HepG2 (cell line): Measurements from ENCODE around the gene NDUFS6. TPM values are rescaled to one million over a fixed set of nuclear protein-coding genes. Genes with fewer than 3 reads are reported as not detected.

Source experiments
- ATAC-seq: fragments of 200-7000 bp; cut with Tn5 transposase; 3 replicates; pipeline ENCODE4 v1.9.1; 2020; ENCODE audit warnings: mild to moderate bottlenecking, moderate library complexity
- BruUV-seq: library from RNA; stranded (reverse); fragments of 400-500 nt; replicated peaks from 2 replicates; lab custom pipeline; 2021; lab: Mats Ljungman, UMichigan
- CTCF ChIA-PET: fragments of 300-600 bp; formaldehyde crosslinking; extraction: SDS; loops from one replicate; lab custom pipeline; 2021; ENCODE audit warnings: low total read pairs, inconsistent platforms, low intra/inter-chr PET ratio; lab: Yijun Ruan, JAX
- POLR2A ChIA-PET: fragments of 350-600 bp; sonication (Branson Sonifier 250); formaldehyde crosslinking; loops from one replicate; lab custom pipeline; 2020; ENCODE audit warnings: antibody characterized with exemption, inconsistent platforms; lab: Yijun Ruan, JAX
- DNase-seq: peaks from one replicate; pipeline ENCODE4 v3.0.0-alpha.2; 2015; ENCODE audit warnings: low spot score
- FAIRE-seq: peaks from 3 replicates; lab custom pipeline; 2011; peaks lifted over from hg19 to GRCh38; lab: Jason Lieb, UNC
- H2AFZ ChIP-seq: one replicate; pipeline ENCODE4 v1.6.1; 2011; ENCODE audit warnings: low read length, inconsistent platforms
- H3K27ac ChIP-seq: fragments of 300-600 bp; 3 replicates; pipeline ENCODE4 v1.8.0; 2011; ENCODE audit warnings: mixed run types, mild to moderate bottlenecking, mixed read lengths, low read length, inconsistent platforms; ENCODE audit not compliant: insufficient read depth; ENCODE audit errors: extremely low read length
- H3K27me3 ChIP-seq, 2 experiments: fragments of 200-600 bp in 1 of 2; 2 replicates in 1 of 2; 3 replicates in 1 of 2; pipeline versions ENCODE4 v1.6.0 to v1.8.0; 2011; ENCODE audit warnings: low read length in 2 of 2, mild to moderate bottlenecking in 2 of 2, moderate library complexity in 2 of 2, inconsistent platforms in 1 of 2; ENCODE audit not compliant: insufficient read depth in 2 of 2, control insufficient read depth in 1 of 2
- H3K36me3 ChIP-seq, 2 experiments: fragments of 200-600 bp in 1 of 2; replicated peaks in 1 of 2; 2 replicates in 1 of 2; 3 replicates in 1 of 2; pipeline versions ENCODE4 v1.5.1 to v1.8.0; 2011; ENCODE audit warnings: low read length in 2 of 2, inconsistent platforms in 1 of 2; ENCODE audit not compliant: insufficient read depth in 2 of 2, control insufficient read depth in 1 of 2
- H3K4me1 ChIP-seq: 2 replicates; pipeline ENCODE4 v1.5.1; 2012; ENCODE audit warnings: low read length, inconsistent platforms; ENCODE audit not compliant: insufficient read depth
- H3K4me2 ChIP-seq: 2 replicates; pipeline ENCODE4 v1.6.0; 2011; ENCODE audit warnings: low read depth, low read length, inconsistent platforms
- H3K4me3 ChIP-seq, 3 experiments: fragments of 200-600 bp in 1 of 3; sonication (generic), shearing (Covaris generic) in 1 of 3; replicated peaks in 1 of 3; 2 replicates each; pipeline ENCODE4 v1.5.1; 2011 to 2016; ENCODE audit warnings: low read length in 3 of 3, inconsistent platforms in 2 of 3, low read depth in 2 of 3, mild to moderate bottlenecking in 2 of 3, control low read depth in 1 of 3, mixed read lengths in 1 of 3; ENCODE audit not compliant: insufficient read depth in 1 of 3
- H3K79me2 ChIP-seq: one replicate; pipeline ENCODE4 v1.6.1; 2011; ENCODE audit warnings: low read length, inconsistent platforms; ENCODE audit not compliant: insufficient read depth
- H3K9ac ChIP-seq: 2 replicates; pipeline ENCODE4 v1.6.0; 2011; ENCODE audit warnings: mild to moderate bottlenecking, low read depth, low read length, inconsistent platforms; ENCODE audit not compliant: insufficient read depth
- H3K9me3 ChIP-seq: 2 replicates; pipeline ENCODE4 v1.5.1; 2012; ENCODE audit warnings: mild to moderate bottlenecking, low read length
- H4K20me1 ChIP-seq: 2 replicates; pipeline ENCODE4 v1.6.0; 2011; ENCODE audit warnings: inconsistent platforms, mild to moderate bottlenecking, low read length, moderate library complexity; ENCODE audit not compliant: insufficient read depth
- ARNT2 ChIP-seq: sonication (generic); formaldehyde crosslinking; IDR thresholded peaks from 2 replicates; pipeline ENCODE4 v1.8.0; 2022; ENCODE audit warnings: mild to moderate bottlenecking, low read depth, missing genetic modification reagents, moderate library complexity
- CEBPG ChIP-seq: IDR thresholded peaks from 2 replicates; pipeline ENCODE4 v1.6.1; 2016
- DNMT3B ChIP-seq: conservative IDR thresholded peaks from 2 replicates; pipeline ENCODE4 v1.6.1; 2016; ENCODE audit warnings: missing biosample characterization, control low read depth
- HNRNPH1 ChIP-seq: fragments of 200-400 bp; formaldehyde crosslinking; optimal IDR thresholded peaks from 2 replicates; pipeline ENCODE3; 2017; ENCODE audit warnings: mild to moderate bottlenecking, low read depth, low read length
- KLF6 ChIP-seq: IDR thresholded peaks from 2 replicates; pipeline ENCODE4 v1.8.0; 2016; ENCODE audit warnings: missing biosample characterization, missing genetic modification reagents
- ZNF225 ChIP-seq: sonication (generic); formaldehyde crosslinking; IDR thresholded peaks from 2 replicates; pipeline ENCODE4 v1.4.0; 2020; ENCODE audit warnings: mild to moderate bottlenecking, missing genetic modification reagents
- ZNF672 ChIP-seq: sonication (generic); formaldehyde crosslinking; IDR thresholded peaks from 2 replicates; pipeline ENCODE4 v1.8.1; 2022; ENCODE audit warnings: missing genetic modification reagents
- ZNF777 ChIP-seq: sonication (generic); formaldehyde crosslinking; IDR thresholded peaks from 2 replicates; pipeline ENCODE4 v1.4.0; 2020; ENCODE audit warnings: missing genetic modification reagents
- ZNF788 ChIP-seq: sonication (generic); formaldehyde crosslinking; IDR thresholded peaks from 2 replicates; pipeline ENCODE4 v1.5.0; 2020; ENCODE audit warnings: mild to moderate bottlenecking, missing genetic modification reagents, borderline replicate concordance
- ZNF816 ChIP-seq: sonication (generic); formaldehyde crosslinking; IDR thresholded peaks from 2 replicates; pipeline ENCODE4 v1.8.0; 2022; ENCODE audit warnings: missing genetic modification reagents, mild to moderate bottlenecking, borderline replicate concordance
- ZNF839 ChIP-seq: sonication (generic); formaldehyde crosslinking; IDR thresholded peaks from 2 replicates; pipeline ENCODE4 v1.4.0; 2020; ENCODE audit warnings: missing genetic modification reagents, mild to moderate bottlenecking, borderline replicate concordance
- WGBS: methylation state at CpG from one replicate; pipeline ENCODE4 v1.1.6; 2017; ENCODE audit warnings: low lambda C conversion rate; 5-methylcytosine and 5-hydroxymethylcytosine counted together
- in situ Hi-C: cut with HindIII; loops from 2 replicates; pipeline ENCODE4 v1.10.0; 2017; ENCODE audit warnings: low pct_unique_long_range_greater_than_20kb; ENCODE audit not compliant: extremely low pct_ligation_motif_present
- intact Hi-C: fragments of 100-400 bp; cut with micrococcal nuclease; formaldehyde crosslinking; loops from one replicate; pipeline ENCODE4 v1.10.0; 2022; ENCODE audit not compliant: unreplicated experiment
- polyA plus RNA-seq, 8 experiments: library from polyadenylated mRNA; depleted of rRNA in 3 of 8; stranded (reverse) in 7 of 8; unstranded in 1 of 8; fragments of >200 nt; fragmentation: Illumina TruSeq in 4 of 8; extraction: Trizol in 4 of 8; gene quantifications; 2 replicates each; pipeline versions ENCODE4 v1.2.1 to v1.2.3, GENCODE V29; 2011 to 2016; ENCODE audit warnings: low read depth in 4 of 8, missing spikeins in 1 of 8, mixed read lengths in 1 of 8; ENCODE audit not compliant: insufficient read depth in 1 of 8
- total RNA-seq, 5 experiments: library from RNA; depleted of rRNA; stranded (reverse); fragments of >200 nt; fragmentation: Illumina TruSeq; extraction: Trizol; gene quantifications; 2 replicates each; pipeline ENCODE4 v1.2.3, GENCODE V29; 2016; ENCODE audit warnings: low read depth in 1 of 5
- TF ChIP-seq, protein P1 (sequence below): sonication (generic); formaldehyde crosslinking; IDR thresholded peaks from 2 replicates; pipeline ENCODE4 v1.5.1; 2020; ENCODE audit warnings: mild to moderate bottlenecking, missing genetic modification reagents, moderate library complexity
- TF ChIP-seq, protein P2 (sequence below): sonication (generic); formaldehyde crosslinking; IDR thresholded peaks from 2 replicates; pipeline ENCODE4 v1.5.0; 2020; ENCODE audit warnings: missing genetic modification reagents
- TF ChIP-seq, protein P3 (sequence below): sonication (generic); formaldehyde crosslinking; IDR thresholded peaks from 2 replicates; pipeline ENCODE4 v1.4.0; 2020; ENCODE audit warnings: missing genetic modification reagents

Gene NDUFS6
- total and polyA plus RNA-seq, 2 of the 13 experiments (the other 11 are each of a cell fraction or from before 2014, with no cell fraction given): 23.7 to 50.4 TPM

DNA sequence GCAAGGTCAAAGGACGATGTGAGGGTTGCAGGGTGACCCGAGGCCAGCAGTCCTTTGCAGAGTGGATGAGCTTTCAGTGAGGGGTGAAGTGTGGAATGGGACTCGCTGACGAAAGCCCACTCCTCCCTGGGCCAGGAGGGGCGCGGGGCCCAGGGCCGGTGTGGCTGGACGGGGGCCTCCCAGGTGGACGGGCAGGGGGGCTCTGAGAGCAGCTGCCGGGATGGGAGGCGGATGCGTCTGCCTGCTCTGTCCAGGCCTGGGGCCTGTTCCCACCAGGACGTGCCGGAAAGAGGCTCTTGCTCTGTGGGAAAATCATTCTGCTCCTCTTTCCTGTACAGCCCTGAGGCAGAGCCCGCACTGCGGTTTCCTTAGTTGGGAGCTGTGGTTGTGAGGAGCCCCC lies 57.2 kb downstream of the NDUFS6 start:
- H3K27me3 ChIP-seq: peaks cover 7 to 50% of the 10 kb centered on the region in 2 experiments; a peak in 4 of 5 replicates
- H3K4me2 ChIP-seq: no peak overlapping the region
- H3K9me3 ChIP-seq: no peaks in the 10 kb centered on the region
- TF ChIP-seq, protein P1, sequence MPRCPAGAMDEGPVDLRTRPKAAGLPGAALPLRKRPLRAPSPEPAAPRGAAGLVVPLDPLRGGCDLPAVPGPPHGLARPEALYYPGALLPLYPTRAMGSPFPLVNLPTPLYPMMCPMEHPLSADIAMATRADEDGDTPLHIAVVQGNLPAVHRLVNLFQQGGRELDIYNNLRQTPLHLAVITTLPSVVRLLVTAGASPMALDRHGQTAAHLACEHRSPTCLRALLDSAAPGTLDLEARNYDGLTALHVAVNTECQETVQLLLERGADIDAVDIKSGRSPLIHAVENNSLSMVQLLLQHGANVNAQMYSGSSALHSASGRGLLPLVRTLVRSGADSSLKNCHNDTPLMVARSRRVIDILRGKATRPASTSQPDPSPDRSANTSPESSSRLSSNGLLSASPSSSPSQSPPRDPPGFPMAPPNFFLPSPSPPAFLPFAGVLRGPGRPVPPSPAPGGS (CRISPR knock-in tag): no peak
- TF ChIP-seq ZNF788 (CRISPR knock-in tag) (no peak), ZNF672 (CRISPR knock-in tag) (no peak)
- no peak for ATAC-seq
- H3K79me2 ChIP-seq: no peaks in the 10 kb centered on the region
- H3K27ac ChIP-seq: no peak overlapping the region
- no peak for FAIRE-seq
- no peak overlapping the region for H3K9ac ChIP-seq
- H3K4me1 ChIP-seq: no peaks in the 10 kb centered on the region; the same call in 1 of the 2 replicates
- ChIA-PET POLR2A (no interaction called here), CTCF (no interaction called here)
- in situ Hi-C loops (no loop called here), intact Hi-C loops (no loop called here)
- DNase-seq: no peak
- H3K36me3 ChIP-seq: no peaks in the 10 kb centered on the region
- no peaks in the 10 kb centered on the region for H4K20me1 ChIP-seq
- H3K4me3 ChIP-seq: no peak overlapping the region
- no peak overlapping the region for H2AFZ ChIP-seq
- no TSS peak for BruUV-seq
- whole genome bisulfite sequencing: 72% methylated on average over 7 of the region's 16 CpGs

DNA sequence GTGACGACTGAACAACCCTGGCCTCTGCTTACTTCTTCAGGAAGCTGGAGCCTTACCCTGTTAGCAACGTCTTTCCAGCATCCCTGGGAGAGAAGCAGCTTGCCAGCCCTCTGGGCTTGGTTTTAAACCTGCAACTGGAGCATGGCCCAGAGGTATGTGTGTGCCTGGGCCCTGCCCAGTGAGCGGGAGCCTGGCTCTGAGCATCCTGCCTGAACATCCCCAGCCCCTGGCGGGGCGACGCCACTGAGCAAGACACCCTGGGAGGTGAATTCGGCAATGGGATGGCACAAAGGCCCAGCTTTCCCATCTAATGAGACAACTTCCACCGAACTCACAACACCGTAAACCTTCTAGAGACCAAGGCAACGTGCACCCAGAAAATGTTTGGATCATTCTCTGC lies 57.9 kb downstream of the NDUFS6 start:
- Histone ChIP-seq H3K36me3 (no peaks in the 10 kb centered on the region), H4K20me1 (no peaks in the 10 kb centered on the region), H3K4me2 (no peak overlapping the region), H3K9me3 (no peaks in the 10 kb centered on the region), H3K79me2 (no peaks in the 10 kb centered on the region), H3K27ac (no peak overlapping the region), H2AFZ (no peak overlapping the region), H3K27me3 (peaks cover 7 to 50% of the 10 kb centered on the region in 2 experiments; a peak in 4 of 5 replicates), H3K9ac (no peak overlapping the region), H3K4me3 (no peak overlapping the region), H3K4me1 (no peaks in the 10 kb centered on the region; the same call in 1 of the 2 replicates)
- ChIA-PET POLR2A (no interaction called here), CTCF (no interaction called here)
- FAIRE-seq: no peak
- BruUV-seq: no TSS peak
- intact Hi-C loops: no loop called here
- no peak for DNase-seq
- in situ Hi-C loops: no loop called here
- 31% methylated on average over 2 of the region's 10 CpGs for WGBS
- ATAC-seq: no peak
- TF ChIP-seq ZNF672 (CRISPR knock-in tag) (no peak), ARNT2 (CRISPR knock-in tag) (no peak), ZNF816 (CRISPR knock-in tag) (no peak), DNMT3B (no peak), ZNF777 (CRISPR knock-in tag) (no peak), ZNF225 (CRISPR knock-in tag) (no peak), HNRNPH1 (no peak), CEBPG (CRISPR knock-in tag) (no peak), KLF6 (no peak), ZNF839 (CRISPR knock-in tag) (no peak)
- TF ChIP-seq, protein P2, sequence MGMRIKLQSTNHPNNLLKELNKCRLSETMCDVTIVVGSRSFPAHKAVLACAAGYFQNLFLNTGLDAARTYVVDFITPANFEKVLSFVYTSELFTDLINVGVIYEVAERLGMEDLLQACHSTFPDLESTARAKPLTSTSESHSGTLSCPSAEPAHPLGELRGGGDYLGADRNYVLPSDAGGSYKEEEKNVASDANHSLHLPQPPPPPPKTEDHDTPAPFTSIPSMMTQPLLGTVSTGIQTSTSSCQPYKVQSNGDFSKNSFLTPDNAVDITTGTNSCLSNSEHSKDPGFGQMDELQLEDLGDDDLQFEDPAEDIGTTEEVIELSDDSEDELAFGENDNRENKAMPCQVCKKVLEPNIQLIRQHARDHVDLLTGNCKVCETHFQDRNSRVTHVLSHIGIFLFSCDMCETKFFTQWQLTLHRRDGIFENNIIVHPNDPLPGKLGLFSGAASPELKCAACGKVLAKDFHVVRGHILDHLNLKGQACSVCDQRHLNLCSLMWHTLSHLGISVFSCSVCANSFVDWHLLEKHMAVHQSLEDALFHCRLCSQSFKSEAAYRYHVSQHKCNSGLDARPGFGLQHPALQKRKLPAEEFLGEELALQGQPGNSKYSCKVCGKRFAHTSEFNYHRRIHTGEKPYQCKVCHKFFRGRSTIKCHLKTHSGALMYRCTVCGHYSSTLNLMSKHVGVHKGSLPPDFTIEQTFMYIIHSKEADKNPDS: no peak
- TF ChIP-seq, protein P3, sequence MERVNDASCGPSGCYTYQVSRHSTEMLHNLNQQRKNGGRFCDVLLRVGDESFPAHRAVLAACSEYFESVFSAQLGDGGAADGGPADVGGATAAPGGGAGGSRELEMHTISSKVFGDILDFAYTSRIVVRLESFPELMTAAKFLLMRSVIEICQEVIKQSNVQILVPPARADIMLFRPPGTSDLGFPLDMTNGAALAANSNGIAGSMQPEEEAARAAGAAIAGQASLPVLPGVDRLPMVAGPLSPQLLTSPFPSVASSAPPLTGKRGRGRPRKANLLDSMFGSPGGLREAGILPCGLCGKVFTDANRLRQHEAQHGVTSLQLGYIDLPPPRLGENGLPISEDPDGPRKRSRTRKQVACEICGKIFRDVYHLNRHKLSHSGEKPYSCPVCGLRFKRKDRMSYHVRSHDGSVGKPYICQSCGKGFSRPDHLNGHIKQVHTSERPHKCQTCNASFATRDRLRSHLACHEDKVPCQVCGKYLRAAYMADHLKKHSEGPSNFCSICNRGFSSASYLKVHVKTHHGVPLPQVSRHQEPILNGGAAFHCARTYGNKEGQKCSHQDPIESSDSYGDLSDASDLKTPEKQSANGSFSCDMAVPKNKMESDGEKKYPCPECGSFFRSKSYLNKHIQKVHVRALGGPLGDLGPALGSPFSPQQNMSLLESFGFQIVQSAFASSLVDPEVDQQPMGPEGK (CRISPR knock-in tag): no peak
